H1 (cell line): ENCODE measurements around the gene SEC14L5. TPM values are rescaled to one million over a fixed set of nuclear protein-coding genes. Genes with fewer than 3 reads are reported as not detected.

Experiments used
- CTCF ChIA-PET: fragments of 300-600 bp; sonication (Branson Sonifier 250); formaldehyde crosslinking; loops from one replicate; lab custom pipeline; 2021; ENCODE audit not compliant: partially characterized antibody; lab: Charles Lee
- POLR2A ChIA-PET: fragments of 300-600 bp; sonication (Branson Sonifier 250); formaldehyde crosslinking; loops from one replicate; lab custom pipeline; 2021; ENCODE audit warnings: inconsistent platforms; ENCODE audit not compliant: partially characterized antibody; lab: Charles Lee
- DNase-seq, 2 experiments: peaks; one replicate each; pipeline versions ENCODE4 v3.0.0 to v3.0.0-alpha.2; 2010 to 2022; ENCODE audit warnings: low spot score in 2 of 2, low read depth in 1 of 2, mixed read lengths in 1 of 2
- FAIRE-seq: peaks from 2 replicates; lab custom pipeline; 2011; peaks lifted over from hg19 to GRCh38; lab: Jason Lieb, UNC
- H2AFZ ChIP-seq: 2 replicates; pipeline ENCODE4 v1.8.1; 2012; ENCODE audit warnings: low read length, inconsistent platforms
- H2AK5ac ChIP-seq: 2 replicates; pipeline ENCODE4 v1.6.1; 2013; ENCODE audit warnings: low read depth, low read length
- H2BK120ac ChIP-seq: replicated peaks from 2 replicates; pipeline ENCODE3; 2013; ENCODE audit warnings: low read depth, low read length, inconsistent platforms
- H2BK12ac ChIP-seq: 2 replicates; pipeline ENCODE4 v1.6.1; 2013; ENCODE audit warnings: low read depth, low read length
- H2BK15ac ChIP-seq: 2 replicates; pipeline ENCODE4 v1.6.1; 2013; ENCODE audit warnings: low read length
- H2BK20ac ChIP-seq: 2 replicates; pipeline ENCODE4 v1.6.1; 2013; ENCODE audit warnings: low read length
- H2BK5ac ChIP-seq: 2 replicates; pipeline ENCODE4 v1.6.1; 2013; ENCODE audit warnings: low read depth, low read length
- H3K14ac ChIP-seq: 2 replicates; pipeline ENCODE4 v1.6.1; 2013; ENCODE audit warnings: inconsistent platforms; ENCODE audit not compliant: insufficient read length
- H3K18ac ChIP-seq: 2 replicates; pipeline ENCODE4 v1.6.1; 2013; ENCODE audit warnings: low read length; ENCODE audit errors: extremely low read depth
- H3K23ac ChIP-seq: 2 replicates; pipeline ENCODE4 v1.6.1; 2013; ENCODE audit warnings: inconsistent platforms; ENCODE audit not compliant: insufficient read length
- H3K23me2 ChIP-seq: 2 replicates; pipeline ENCODE4 v1.6.1; 2013; ENCODE audit warnings: low read depth, low read length
- H3K27ac ChIP-seq: 2 replicates; pipeline ENCODE4 v1.6.1; 2011; ENCODE audit warnings: low read depth, low read length, inconsistent platforms
- H3K27me3 ChIP-seq, 4 experiments: replicated peaks in 1 of 4; 1 replicate in 1 of 4; 2 replicates in 3 of 4; pipeline versions ENCODE4 v1.6.1 to v1.8.1; 2011 to 2013; ENCODE audit warnings: low read length in 3 of 4, mild to moderate bottlenecking in 3 of 4, inconsistent platforms in 2 of 4, mixed read lengths in 2 of 4, moderate library complexity in 1 of 4; ENCODE audit not compliant: control insufficient read depth in 3 of 4, insufficient read depth in 3 of 4; ENCODE audit errors: extremely low read depth in 1 of 4
- H3K36me3 ChIP-seq, 4 experiments: 2 replicates each; pipeline versions ENCODE4 v1.6.1 to v1.8.1; 2011 to 2013; ENCODE audit warnings: mild to moderate bottlenecking in 4 of 4, low read length in 3 of 4, moderate library complexity in 2 of 4, control low read depth in 1 of 4, inconsistent platforms in 1 of 4; ENCODE audit not compliant: insufficient read depth in 4 of 4, control insufficient read depth in 2 of 4
- H3K4ac ChIP-seq: replicated peaks from 2 replicates; pipeline ENCODE3; 2013; ENCODE audit warnings: low read length, low read depth, mixed read lengths, inconsistent platforms; ENCODE audit not compliant: insufficient read length
- H3K4me1 ChIP-seq, 4 experiments: replicated peaks in 1 of 4; 1 replicate in 1 of 4; 2 replicates in 3 of 4; pipeline versions ENCODE4 v1.6.1 to v1.8.1; 2011 to 2013; ENCODE audit warnings: low read length in 3 of 4, inconsistent platforms in 2 of 4, mixed read lengths in 1 of 4; ENCODE audit not compliant: insufficient read depth in 4 of 4, control insufficient read depth in 3 of 4
- H3K4me2 ChIP-seq, 2 experiments: 2 replicates each; pipeline versions ENCODE4 v1.6.1 to v1.8.1; 2011 to 2013; ENCODE audit warnings: low read depth in 2 of 2, low read length in 2 of 2, control low read depth in 1 of 2, inconsistent platforms in 1 of 2, mild to moderate bottlenecking in 1 of 2; ENCODE audit not compliant: insufficient read depth in 1 of 2
- H3K4me3 ChIP-seq, 4 experiments: fragments of 200-600, 300-600 bp in 1 of 4; sonication (generic), shearing (Covaris generic), sonication (Bioruptor Twin) in 1 of 4; 2 replicates each; pipeline versions ENCODE4 v1.5.1 to v1.8.1; 2011 to 2016; ENCODE audit warnings: low read length in 4 of 4, low read depth in 3 of 4, control low read depth in 2 of 4, inconsistent platforms in 2 of 4, mild to moderate bottlenecking in 2 of 4, mixed read lengths in 1 of 4, moderate library complexity in 1 of 4; ENCODE audit not compliant: insufficient read depth in 2 of 4; ENCODE audit errors: extremely low read depth in 1 of 4
- H3K56ac ChIP-seq: replicated peaks from 2 replicates; pipeline ENCODE3; 2013; ENCODE audit warnings: low read depth, mild to moderate bottlenecking, mixed read lengths, low read length, inconsistent platforms; ENCODE audit not compliant: insufficient read length
- H3K79me1 ChIP-seq: 2 replicates; pipeline ENCODE4 v1.6.1; 2013; ENCODE audit warnings: low read depth, low read length, control low read depth
- H3K79me2 ChIP-seq, 2 experiments: 2 replicates each; pipeline versions ENCODE4 v1.6.1 to v1.8.1; 2012 to 2013; ENCODE audit warnings: low read length in 2 of 2, mild to moderate bottlenecking in 2 of 2, inconsistent platforms in 1 of 2; ENCODE audit not compliant: insufficient read depth in 2 of 2, control insufficient read depth in 1 of 2
- H3K9ac ChIP-seq, 4 experiments: replicated peaks in 1 of 4; 1 replicate in 1 of 4; 2 replicates in 3 of 4; pipeline versions ENCODE4 v1.6.1 to v1.8.1; 2011 to 2013; ENCODE audit warnings: low read depth in 3 of 4, low read length in 3 of 4, control low read depth in 2 of 4, mild to moderate bottlenecking in 2 of 4, moderate library complexity in 2 of 4, inconsistent platforms in 1 of 4; ENCODE audit errors: extremely low read depth in 1 of 4
- H3K9me3 ChIP-seq, 2 experiments: 2 replicates each; pipeline versions ENCODE4 v1.6.1 to v1.8.1; 2012 to 2013; ENCODE audit warnings: mild to moderate bottlenecking in 2 of 2, moderate library complexity in 2 of 2, control low read depth in 1 of 2, inconsistent platforms in 1 of 2, low read depth in 1 of 2, low read length in 1 of 2, mixed read lengths in 1 of 2; ENCODE audit not compliant: insufficient read depth in 2 of 2
- H4K20me1 ChIP-seq, 2 experiments: replicated peaks in 1 of 2; 2 replicates each; pipeline versions ENCODE3 to v1.8.1; 2011 to 2013; ENCODE audit warnings: inconsistent platforms in 2 of 2, low read length in 2 of 2, mild to moderate bottlenecking in 1 of 2; ENCODE audit not compliant: insufficient read depth in 2 of 2, control insufficient read depth in 1 of 2
- H4K5ac ChIP-seq: 2 replicates; pipeline ENCODE4 v1.6.1; 2013; ENCODE audit warnings: low read length, low read depth, mixed read lengths, inconsistent platforms; ENCODE audit not compliant: insufficient read length
- H4K8ac ChIP-seq: 2 replicates; pipeline ENCODE4 v1.8.0; 2013; ENCODE audit warnings: mild to moderate bottlenecking, moderate library complexity, low read length, inconsistent platforms; ENCODE audit not compliant: insufficient read depth; ENCODE audit errors: extremely low read depth
- H4K91ac ChIP-seq: replicated peaks from 2 replicates; pipeline ENCODE3; 2013; ENCODE audit warnings: low read length, mixed read lengths, inconsistent platforms; ENCODE audit not compliant: insufficient read length
- CTCF ChIP-seq, 3 experiments: IDR thresholded peaks; 1 replicate in 2 of 3; 2 replicates in 1 of 3; pipeline versions ENCODE4 v1.5.1 to v1.6.1; 2011; ENCODE audit warnings: low read length in 3 of 3, mild to moderate bottlenecking in 3 of 3, inconsistent platforms in 2 of 3, low read depth in 1 of 3, moderate library complexity in 1 of 3; ENCODE audit not compliant: insufficient read depth in 1 of 3; ENCODE audit errors: control extremely low read depth in 1 of 3
- EP300 ChIP-seq, 2 experiments: IDR thresholded peaks; 1 replicate in 1 of 2; 2 replicates in 1 of 2; pipeline ENCODE4 v1.6.1; 2011 to 2012; ENCODE audit warnings: low read depth in 2 of 2, low read length in 2 of 2, mild to moderate bottlenecking in 2 of 2, borderline replicate concordance in 1 of 2, inconsistent platforms in 1 of 2, moderate library complexity in 1 of 2
- GABPA ChIP-seq: IDR thresholded peaks from 2 replicates; pipeline ENCODE4 v1.6.1; 2011; ENCODE audit warnings: mild to moderate bottlenecking, low read length, moderate library complexity, borderline replicate concordance; ENCODE audit not compliant: insufficient read depth
- KDM5A ChIP-seq: fragments of 200-600 bp; IDR thresholded peaks from 2 replicates; pipeline ENCODE4 v1.7.1; 2012; ENCODE audit warnings: mild to moderate bottlenecking, low read length, inconsistent platforms, mixed read lengths
- POU5F1 ChIP-seq: IDR thresholded peaks from 2 replicates; pipeline ENCODE4 v1.6.1; 2011; ENCODE audit warnings: low read depth, mild to moderate bottlenecking, low read length, moderate library complexity
- RAD21 ChIP-seq, 2 experiments: IDR thresholded peaks in 1 of 2; conservative IDR thresholded peaks in 1 of 2; 2 replicates each; pipeline ENCODE4 v1.6.1; 2011; ENCODE audit warnings: low read depth in 2 of 2, low read length in 2 of 2, improper control_type of control experiment in 1 of 2, inconsistent platforms in 1 of 2, mild to moderate bottlenecking in 1 of 2, moderate library complexity in 1 of 2
- TEAD4 ChIP-seq: IDR thresholded peaks from 2 replicates; pipeline ENCODE4 v1.6.1; 2012; ENCODE audit warnings: low read depth, low read length, inconsistent platforms, mixed read lengths
- USF2 ChIP-seq: IDR thresholded peaks from 2 replicates; pipeline ENCODE4 v1.6.1; 2011; ENCODE audit warnings: low read length, improper control_type of control experiment
- WGBS, 2 experiments: shearing (Covaris generic) in 1 of 2; methylation state at CpG; one replicate each; pipeline versions ENCODE4 v1.1.6 to v1.1.7; 2013 to 2015; ENCODE audit warnings: low lambda C conversion rate in 2 of 2, mixed read lengths in 2 of 2, inconsistent platforms in 1 of 2, low coverage in 1 of 2, missing lambda C conversion rate in 1 of 2; ENCODE audit not compliant: insufficient replicate concordance in 2 of 2, insufficient coverage in 1 of 2, insufficient read length in 1 of 2; ENCODE audit errors: extremely low coverage in 1 of 2, missing lambda C conversion rate in 1 of 2; 5-methylcytosine and 5-hydroxymethylcytosine counted together
- polyA plus RNA-seq, 7 experiments: library from polyadenylated mRNA; depleted of rRNA in 3 of 7; stranded (reverse) in 5 of 7; unstranded in 2 of 7; fragments of >200 nt in 5 of 7; fragments of 200-250 nt in 2 of 7; gene quantifications; 1 replicate in 5 of 7; 2 replicates in 1 of 7; 4 replicates in 1 of 7; pipeline versions ENCODE4 v1.2.1 to v1.2.3, GENCODE V29; 2011 to 2013; ENCODE audit warnings: missing spikeins in 2 of 7, mixed read lengths in 2 of 7
- total RNA-seq: library from RNA; stranded (reverse); fragmentation: NEBNext Ultra II Directional; extraction: Animal tissue kit (Norgen Biotek cat#: 25700); gene quantifications from 2 replicates; pipeline ENCODE4 v1.2.1, GENCODE V29; 2021

SEC14L5 gene
- total and polyA plus RNA-seq, 2 of the 8 experiments (the other 6 are each of a cell fraction or from before 2014, with no cell fraction given) = 1.9 to 3.0 TPM

GRCh38 chr16:4933433-4933832 lies 24.7 kb upstream of the SEC14L5 start:
- H2AK5ac ChIP-seq = no peak overlapping the region; the same call in 1 of the 2 replicates
- H3K56ac ChIP-seq = no peak overlapping the region
- no peak overlapping the region for H3K27ac ChIP-seq
- H3K23me2 ChIP-seq = peaks cover 3% of the 10 kb centered on the region; the same call in 1 of the 2 replicates
- H4K5ac ChIP-seq = no peak overlapping the region
- H3K14ac ChIP-seq = no peak overlapping the region
- peak overlapping the region; percentile 78 for H3K4ac ChIP-seq
- ChIA-PET POLR2A (interaction anchor here (1.1 to 1.2 kb wide), 4 partner anchors 9 to 15 kb away, joined by 3 read pairs; no protein-coding TSS in a partner anchor), CTCF (interaction anchor here (0.9 to 4.3 kb wide), 3 partner anchors 15 to 73 kb away, joined by 3 to 30 read pairs (median 7); no protein-coding TSS in a partner anchor)
- H4K8ac ChIP-seq = no peak overlapping the region
- peaks cover 0 to 11% (median 7%) of the 10 kb centered on the region in 4 experiments; a peak in 4 of 7 replicates for H3K4me1 ChIP-seq
- H2BK120ac ChIP-seq = no peak overlapping the region
- no peak overlapping the region for H4K91ac ChIP-seq
- H3K23ac ChIP-seq = no peak overlapping the region
- peaks cover 0 to 22% of the 10 kb centered on the region in 2 experiments for H4K20me1 ChIP-seq
- no peak overlapping the region for H2BK5ac ChIP-seq
- H3K79me1 ChIP-seq = peaks cover 2% of the 10 kb centered on the region; the same call in 1 of the 2 replicates
- no peak overlapping the region for H2BK12ac ChIP-seq
- no peak for FAIRE-seq
- H3K4me3 ChIP-seq = no peak overlapping the region
- peak overlapping the region; percentile 75; the same call in 1 of the 2 replicates for H2BK15ac ChIP-seq
- no peaks in the 10 kb centered on the region for H3K27me3 ChIP-seq
- no peak overlapping the region for H3K18ac ChIP-seq
- no peak overlapping the region for H2BK20ac ChIP-seq
- H3K79me2 ChIP-seq = peaks cover 0 to 11% of the 10 kb centered on the region in 2 experiments; a peak in 1 of 4 replicates
- H3K9me3 ChIP-seq = no peaks in the 10 kb centered on the region
- no peak overlapping the region for H3K4me2 ChIP-seq
- no peak for DNase-seq
- H3K36me3 ChIP-seq = no peaks in the 10 kb centered on the region; a peak in 1 of 8 replicates
- H2AFZ ChIP-seq = no peak overlapping the region
- 92% methylated on average over 8 of the region's 8 CpGs; no CpG with 5 or more reads in 1 of the 2 experiments for WGBS, 2 experiments
- H3K9ac ChIP-seq = no peak overlapping the region
- TF ChIP-seq USF2 (no peak), POU5F1 (no peak), EP300 (IDR thresholded peaks at IDR 0.05; ENCODE audit: borderline replicate concordance in 1 of 2, low read depth in 2 of 2, low read length in 2 of 2) (no peak), GABPA (no peak), RAD21 (IDR thresholded peaks at IDR 0.05 in 1 of 2, conservative IDR thresholded peaks at IDR 0.05 in 1 of 2; ENCODE audit: low read depth in 2 of 2, low read length in 2 of 2) (no peak), CTCF (IDR thresholded peaks at IDR 0.05; ENCODE audit: control extremely low read depth in 1 of 3, insufficient read depth in 1 of 3, low read depth in 1 of 3, low read length in 3 of 3) (no peak), TEAD4 (no peak), KDM5A (no peak)
